B cell (primary cell): ENCODE measurements around the gene LDHAL6B. TPM values are rescaled to one million over a fixed set of nuclear protein-coding genes. Genes with fewer than 3 reads are reported as not detected.

Source experiments
- ATAC-seq: fragments of 200-7000 bp; cut with Tn5 transposase; one replicate; pipeline ENCODE4 v1.10.0; 2021; ENCODE audit warnings: low read depth, mild to moderate bottlenecking, moderate number of reproducible peaks, moderate library complexity
- CTCF ChIA-PET: fragments of 350-600 bp; sonication (Branson Sonifier 250); formaldehyde crosslinking; loops from one replicate; lab custom pipeline; 2021; ENCODE audit warnings: antibody characterized with exemption, inconsistent platforms; lab: Charles Lee
- POLR2A ChIA-PET: fragments of 350-600 bp; sonication (Branson Sonifier 250); formaldehyde crosslinking; loops from one replicate; lab custom pipeline; 2021; ENCODE audit warnings: antibody characterized with exemption; lab: Charles Lee
- DNase-seq: peaks from one replicate; pipeline ENCODE4 v3.0.0; 2013
- H2AFZ ChIP-seq: 2 replicates; pipeline ENCODE4 v1.6.1; 2012; ENCODE audit warnings: mild to moderate bottlenecking, low read depth, low read length; ENCODE audit not compliant: insufficient read depth, poor library complexity, severe bottlenecking
- H3K27ac ChIP-seq, 2 donors: 1 replicate in 1 of 2; 2 replicates in 1 of 2; pipeline ENCODE4 v1.5.1; 2012 to 2013; ENCODE audit warnings: low read length in 2 of 2, mild to moderate bottlenecking in 2 of 2, moderate library complexity in 1 of 2
- H3K27me3 ChIP-seq, 4 experiments: fragments of 200-600 bp in 1 of 4; sonication (generic) in 1 of 4; replicated peaks in 1 of 4; 1 replicate in 2 of 4; 2 replicates in 2 of 4; pipeline versions ENCODE4 v1.6.1 to v1.7.0; 2013 to 2016; ENCODE audit warnings: low read length in 3 of 4, mild to moderate bottlenecking in 2 of 4, mixed read lengths in 1 of 4, moderate library complexity in 1 of 4; ENCODE audit not compliant: insufficient read depth in 4 of 4, control insufficient read depth in 3 of 4; ENCODE audit errors: control extremely low read depth in 1 of 4
- H3K36me3 ChIP-seq, 2 experiments: replicated peaks in 1 of 2; 1 replicate in 1 of 2; 2 replicates in 1 of 2; pipeline versions ENCODE4 v1.6.1 to v1.7.1; 2013; ENCODE audit warnings: low read length in 1 of 2; ENCODE audit not compliant: insufficient read depth in 2 of 2, control insufficient read depth in 1 of 2; ENCODE audit errors: control extremely low read depth in 1 of 2, extremely low read depth in 1 of 2
- H3K4me1 ChIP-seq, 2 donors: fragments of 200-600 bp in 1 of 2; sonication (generic) in 1 of 2; 1 replicate in 1 of 2; 2 replicates in 1 of 2; pipeline versions ENCODE4 v1.5.1 to v1.6.1; 2013 to 2017; ENCODE audit warnings: low read length in 2 of 2; ENCODE audit not compliant: control insufficient read depth in 2 of 2, insufficient read depth in 2 of 2
- H3K4me2 ChIP-seq: replicated peaks from 2 replicates; pipeline ENCODE3; 2012; ENCODE audit warnings: mild to moderate bottlenecking, low read depth, low read length; ENCODE audit not compliant: poor library complexity, severe bottlenecking
- H3K4me3 ChIP-seq, 5 experiments: fragments of 200-600 bp in 1 of 5; sonication (generic) in 1 of 5; 1 replicate in 3 of 5; 2 replicates in 2 of 5; pipeline versions ENCODE4 v1.5.1 to v1.7.0; 2011 to 2016; ENCODE audit warnings: low read length in 4 of 5, mild to moderate bottlenecking in 4 of 5, low read depth in 2 of 5, control low read depth in 1 of 5, moderate library complexity in 1 of 5; ENCODE audit not compliant: insufficient read depth in 1 of 5; ENCODE audit errors: control extremely low read depth in 1 of 5, extremely low read depth in 1 of 5
- H3K79me2 ChIP-seq: fragments of 200-600 bp; sonication (generic); one replicate; pipeline ENCODE4 v1.6.0; 2016; ENCODE audit warnings: low read length; ENCODE audit not compliant: control insufficient read depth, insufficient read depth
- H3K9ac ChIP-seq: fragments of 200-600 bp; sonication (generic); 2 replicates; pipeline ENCODE4 v1.6.1; 2017; ENCODE audit warnings: mild to moderate bottlenecking, low read length, moderate library complexity
- H3K9me3 ChIP-seq, 3 donors: one replicate each; pipeline versions ENCODE4 v1.6.1 to v1.7.1; 2013; ENCODE audit warnings: low read length in 2 of 3; ENCODE audit not compliant: control insufficient read depth in 2 of 3, insufficient read depth in 1 of 3; ENCODE audit errors: control extremely low read depth in 1 of 3
- H4K20me1 ChIP-seq: 2 replicates; pipeline ENCODE4 v1.6.0; 2012; ENCODE audit warnings: mild to moderate bottlenecking, low read length; ENCODE audit not compliant: insufficient read depth, control insufficient read depth, poor library complexity, severe bottlenecking
- H3K27ac Mint-ChIP-seq: one replicate; pipeline ENCODE4 v1.8.0; 2021; ENCODE audit warnings: mixed read lengths
- H3K27me3 Mint-ChIP-seq: one replicate; pipeline ENCODE4 v1.8.0; 2021; ENCODE audit warnings: mixed read lengths
- H3K4me1 Mint-ChIP-seq: one replicate; pipeline ENCODE4 v1.8.0; 2021; ENCODE audit warnings: mixed read lengths
- H3K4me3 Mint-ChIP-seq: one replicate; pipeline ENCODE4 v1.8.0; 2021; ENCODE audit warnings: mixed read lengths
- H3K9me3 Mint-ChIP-seq: one replicate; pipeline ENCODE4 v1.8.0; 2022; ENCODE audit warnings: mixed read lengths; ENCODE audit not compliant: insufficient read depth
- EZH2 ChIP-seq: IDR thresholded peaks from 2 replicates; pipeline ENCODE4 v1.6.1; 2012; ENCODE audit warnings: borderline replicate concordance, low read depth, mild to moderate bottlenecking, moderate library complexity, low read length; ENCODE audit not compliant: insufficient read depth, poor library complexity, severe bottlenecking
- WGBS: methylation state at CpG from one replicate; pipeline ENCODE4 v1.1.5; 2013; ENCODE audit warnings: missing lambda C conversion rate; ENCODE audit not compliant: insufficient coverage; 5-methylcytosine and 5-hydroxymethylcytosine counted together
- intact Hi-C: fragments of 100-400 bp; cut with micrococcal nuclease; formaldehyde crosslinking; loops from one replicate; pipeline ENCODE4 v1.10.0; 2022
- polyA plus RNA-seq: library from polyadenylated mRNA; depleted of rRNA; stranded (reverse); fragments of >200 nt; gene quantifications from 2 replicates; pipeline ENCODE4 v1.2.3, GENCODE V29; 2012
- total RNA-seq, 2 donors: library from RNA; stranded (reverse); fragments of 120-200 nt in 1 of 2; gene quantifications; 1 replicate in 1 of 2; 2 replicates in 1 of 2; pipeline versions ENCODE4 v1.2.3 to v1.2.4, GENCODE V29; 2013 to 2022
- TF ChIP-seq, protein P1 (sequence below): fragments of 200-600 bp; IDR thresholded peaks from one replicate; pipeline ENCODE4 v1.8.0; 2022; ENCODE audit warnings: antibody characterized with exemption, mild to moderate bottlenecking

Gene LDHAL6B
- total and polyA plus RNA-seq, 2 donors (not counting 1 experiment from before 2014, with no cell fraction given): not detected

DNA sequence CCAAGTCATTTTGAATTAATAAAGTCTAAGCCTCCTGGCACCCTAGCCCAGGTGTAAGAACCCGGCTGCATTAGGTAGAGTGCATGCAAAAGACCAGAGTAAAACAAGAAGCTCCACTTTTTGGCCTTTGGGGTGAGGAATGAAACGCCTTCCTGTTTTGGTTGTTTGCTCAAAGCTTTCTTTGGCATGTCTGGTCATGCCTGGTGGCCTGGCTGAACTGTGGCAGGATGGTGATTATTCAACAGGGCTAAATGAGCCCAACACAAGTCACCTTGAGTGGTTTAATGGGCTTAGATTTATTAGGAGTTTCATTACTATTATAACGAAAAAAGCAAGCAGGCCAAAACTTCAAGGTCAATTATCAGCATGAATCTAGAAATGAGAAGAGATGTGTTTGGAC is 40.9 kb upstream of the LDHAL6B start:
- POLR2A ChIA-PET: no interaction called here
- Histone ChIP-seq H3K79me2 (no peaks in the 10 kb centered on the region), H3K4me2 (no peak overlapping the region), H2AFZ (no peak overlapping the region), H3K4me1 (peaks cover 0 to 5% of the 10 kb centered on the region in 2 donors), H3K4me3 (no peak overlapping the region), H3K27ac (no peak overlapping the region), H4K20me1 (no peaks in the 10 kb centered on the region), H3K36me3 (peaks cover 0 to 58% of the 10 kb centered on the region in 2 experiments), H3K27me3 (no peaks in the 10 kb centered on the region), H3K9ac (no peak overlapping the region), H3K9me3 (no peaks in the 10 kb centered on the region)
- Mint-ChIP-seq H3K27ac (no peak overlapping the region), H3K4me3 (no peak overlapping the region), H3K4me1 (no peaks in the 10 kb centered on the region), H3K27me3 (no peaks in the 10 kb centered on the region), H3K9me3 (no peaks in the 10 kb centered on the region)
- no peak for DNase-seq
- ATAC-seq: no peak
- intact Hi-C loops: no loop called here
- 60% methylated on average over 2 of the region's 3 CpGs for WGBS
- CTCF ChIA-PET: interaction anchor here (0.6 to 2.2 kb wide), 7 partner anchors 8 to 367 kb away, joined by 3 to 9 read pairs (median 4); no protein-coding TSS in a partner anchor
- TF ChIP-seq, protein P1, sequence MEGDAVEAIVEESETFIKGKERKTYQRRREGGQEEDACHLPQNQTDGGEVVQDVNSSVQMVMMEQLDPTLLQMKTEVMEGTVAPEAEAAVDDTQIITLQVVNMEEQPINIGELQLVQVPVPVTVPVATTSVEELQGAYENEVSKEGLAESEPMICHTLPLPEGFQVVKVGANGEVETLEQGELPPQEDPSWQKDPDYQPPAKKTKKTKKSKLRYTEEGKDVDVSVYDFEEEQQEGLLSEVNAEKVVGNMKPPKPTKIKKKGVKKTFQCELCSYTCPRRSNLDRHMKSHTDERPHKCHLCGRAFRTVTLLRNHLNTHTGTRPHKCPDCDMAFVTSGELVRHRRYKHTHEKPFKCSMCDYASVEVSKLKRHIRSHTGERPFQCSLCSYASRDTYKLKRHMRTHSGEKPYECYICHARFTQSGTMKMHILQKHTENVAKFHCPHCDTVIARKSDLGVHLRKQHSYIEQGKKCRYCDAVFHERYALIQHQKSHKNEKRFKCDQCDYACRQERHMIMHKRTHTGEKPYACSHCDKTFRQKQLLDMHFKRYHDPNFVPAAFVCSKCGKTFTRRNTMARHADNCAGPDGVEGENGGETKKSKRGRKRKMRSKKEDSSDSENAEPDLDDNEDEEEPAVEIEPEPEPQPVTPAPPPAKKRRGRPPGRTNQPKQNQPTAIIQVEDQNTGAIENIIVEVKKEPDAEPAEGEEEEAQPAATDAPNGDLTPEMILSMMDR: no peak
- TF ChIP-seq EZH2: no peak

DNA sequence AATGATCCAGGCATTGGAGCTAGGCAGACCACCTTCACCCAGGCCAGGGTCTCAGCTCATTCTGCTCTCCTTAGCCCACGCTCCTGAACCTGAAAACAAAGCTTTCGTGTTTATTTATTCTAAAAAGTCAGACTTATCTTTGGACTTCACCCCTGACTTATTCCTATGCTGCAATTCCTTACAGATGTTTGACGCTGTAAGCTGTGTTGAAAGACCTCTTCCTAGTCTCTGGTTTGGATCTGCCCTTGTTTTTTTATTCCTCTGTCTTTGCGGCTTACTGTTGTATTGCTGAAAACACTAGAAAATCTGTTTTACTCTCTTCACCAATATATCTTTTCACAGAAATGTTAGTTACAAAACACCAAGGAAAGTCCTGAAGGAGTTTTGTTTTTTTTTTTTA is 40.5 kb upstream of the LDHAL6B start:
- POLR2A ChIA-PET: no interaction called here
- Histone ChIP-seq H3K79me2 (no peaks in the 10 kb centered on the region), H4K20me1 (no peaks in the 10 kb centered on the region), H3K9me3 (no peaks in the 10 kb centered on the region), H2AFZ (no peak overlapping the region), H3K27ac (no peak overlapping the region), H3K4me1 (peaks cover 0 to 5% of the 10 kb centered on the region in 2 donors), H3K27me3 (no peaks in the 10 kb centered on the region), H3K4me3 (no peak overlapping the region), H3K9ac (no peak overlapping the region), H3K36me3 (peaks cover 0 to 58% of the 10 kb centered on the region in 2 experiments), H3K4me2 (no peak overlapping the region)
- WGBS: 50% methylated on average over 2 of the region's 4 CpGs
- no peak for TF ChIP-seq EZH2
- TF ChIP-seq, protein P1: no peak
- H3K4me3 Mint-ChIP-seq: no peak overlapping the region
- ATAC-seq (no peak), DNase-seq (no peak)
- H3K9me3 Mint-ChIP-seq: no peaks in the 10 kb centered on the region
- no peaks in the 10 kb centered on the region for H3K27me3 Mint-ChIP-seq
- H3K27ac Mint-ChIP-seq: no peak overlapping the region
- H3K4me1 Mint-ChIP-seq: no peaks in the 10 kb centered on the region
- CTCF ChIA-PET: interaction anchor here (0.8 to 2.0 kb wide), 6 partner anchors 8 to 367 kb away, joined by 3 to 8 read pairs (median 4); no protein-coding TSS in a partner anchor
- intact Hi-C loops: no loop called here
